GM19324 (cell line): ENCODE measurements around the gene E2F4.

Experiments used
- ATAC-seq: cut with Tn5 transposase; IDR thresholded peaks from one replicate; pipeline ENCODE4 v1.9.1; 2021; ENCODE audit warnings: mild to moderate bottlenecking, moderate library complexity; ENCODE audit not compliant: unreplicated experiment, low FRiP score

Gene E2F4

GRCh38 chr16:67230809-67231660, 39.1 kb downstream of the E2F4 start:
- no peak for ATAC-seq

- ATAC-seq = no peak
Measured at GRCh38 chr16:67233596-67233995, 41.6 kb downstream of the E2F4 start.

- no peak for ATAC-seq
Measured at GRCh38 chr16:67234180-67234597, 42.2 kb downstream of the E2F4 start.

- no peak for ATAC-seq
Measured at GRCh38 chr16:67235816-67236562, 44.0 kb downstream of the E2F4 start.

DNA sequence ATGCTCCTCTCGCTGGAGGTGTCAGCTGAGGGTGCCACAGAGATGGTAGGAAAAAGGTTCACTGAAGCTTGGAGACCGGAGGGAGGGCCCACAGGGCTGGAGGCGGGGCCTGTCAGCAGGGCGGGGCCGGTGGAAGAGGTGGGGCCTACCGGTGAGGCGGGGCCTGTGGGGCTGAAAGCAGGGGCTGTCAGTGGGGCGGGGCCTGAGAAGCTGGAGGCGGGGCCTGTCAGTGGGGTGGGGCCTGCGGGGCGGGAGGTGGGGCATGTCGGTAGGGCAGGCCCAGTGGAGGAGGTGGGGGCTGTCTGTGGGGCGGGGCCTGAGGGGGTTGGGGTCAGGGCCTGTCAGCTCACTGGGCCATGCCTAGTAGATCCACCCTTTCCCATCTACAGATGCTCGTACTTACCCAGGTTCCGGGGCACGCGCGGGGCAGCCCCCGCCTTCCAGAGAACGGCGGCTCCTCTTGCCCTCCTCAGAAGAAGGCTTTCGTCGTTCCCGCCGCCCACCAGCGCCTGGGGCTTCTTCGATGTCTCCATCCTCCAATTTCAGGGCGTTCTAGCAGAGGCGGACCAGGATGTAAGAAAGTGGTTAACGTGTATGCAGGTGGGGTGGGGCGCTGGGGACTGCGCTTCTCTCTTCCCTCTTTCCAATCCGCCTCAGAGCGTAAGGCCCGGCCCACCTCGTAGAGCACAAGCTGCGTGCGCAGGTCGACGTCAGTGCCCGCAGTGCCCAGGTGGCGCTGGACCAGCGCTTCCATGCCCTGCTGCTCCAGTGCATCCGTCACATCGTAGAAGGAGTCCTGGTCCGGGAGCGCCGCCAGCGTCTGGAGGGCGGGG, 44.8 kb downstream of the E2F4 start:
- ATAC-seq = no peak

- ATAC-seq = no peak
Measured at GRCh38 chr16:67237396-67238277, 45.7 kb downstream of the E2F4 start.

DNA sequence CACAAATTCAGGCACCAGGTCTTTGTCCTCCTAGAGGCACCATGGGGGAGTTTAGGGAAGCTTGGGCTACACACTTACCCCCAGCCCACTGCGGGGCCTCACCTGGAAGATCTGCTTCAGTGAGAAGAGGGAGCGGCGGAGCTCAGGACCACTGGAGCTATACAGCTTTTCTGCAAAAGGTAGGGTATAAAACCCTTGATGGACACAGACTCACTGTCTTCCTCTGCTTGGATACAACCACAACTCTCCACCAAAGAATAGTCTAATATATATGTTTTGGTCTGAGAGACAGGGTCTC, 46.3 kb downstream of the E2F4 start:
- ATAC-seq = no peak

GRCh38 chr16:67238806-67239470, 47.0 kb downstream of the E2F4 start:
- no peak for ATAC-seq

DNA sequence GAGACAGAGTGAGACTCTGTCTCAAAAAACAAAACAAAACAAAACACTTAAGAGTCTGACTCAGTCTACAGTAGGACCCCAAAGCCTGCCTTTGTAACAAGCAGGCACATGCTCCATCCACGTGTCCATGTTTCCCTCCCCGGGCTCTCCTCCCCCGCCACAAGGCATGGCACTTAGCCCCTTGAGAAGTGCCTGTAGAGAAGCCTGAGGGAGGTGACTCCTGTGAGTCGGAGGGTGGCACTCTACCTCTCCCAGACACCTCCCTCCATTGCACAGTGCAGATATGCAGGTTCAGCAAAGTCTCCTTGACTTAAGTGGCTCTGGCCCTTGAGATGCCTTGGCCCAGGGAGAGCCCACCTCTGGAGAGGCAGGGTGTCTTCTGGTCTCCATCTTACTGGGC, 48.6 kb downstream of the E2F4 start:
- ATAC-seq = no peak

- ATAC-seq = no peak
Measured at GRCh38 chr16:67241008-67241900, 49.3 kb downstream of the E2F4 start.

- no peak for ATAC-seq
Measured at GRCh38 chr16:67242138-67242730, 50.3 kb downstream of the E2F4 start.

DNA sequence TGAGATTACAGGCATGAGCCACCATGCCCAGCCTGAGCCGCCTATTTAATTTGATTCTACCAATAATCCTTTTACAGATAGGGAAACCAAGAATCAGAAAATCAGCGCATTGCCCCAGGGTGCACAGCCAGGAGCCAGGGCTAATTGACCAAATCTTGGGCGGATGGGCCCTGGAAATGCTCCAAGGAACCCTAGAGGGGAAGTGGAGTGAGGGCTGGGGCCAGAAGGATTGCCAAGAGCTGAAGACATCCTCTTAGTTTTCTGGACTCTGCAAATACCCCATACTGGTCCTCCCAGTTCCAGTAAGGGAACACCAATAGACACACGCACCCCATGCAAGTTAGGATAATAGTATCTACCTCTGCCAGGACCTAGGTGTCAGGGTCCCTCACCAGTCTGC, 51.5 kb downstream of the E2F4 start:
- ATAC-seq = no peak

GRCh38 chr16:67244387-67245185, 52.6 kb downstream of the E2F4 start:
- peak; percentile 32 for ATAC-seq

GRCh38 chr16:67245186-67245585, 53.2 kb downstream of the E2F4 start:
- ATAC-seq = no peak

GRCh38 chr16:67245674-67246080, 53.7 kb downstream of the E2F4 start:
- no peak for ATAC-seq

DNA sequence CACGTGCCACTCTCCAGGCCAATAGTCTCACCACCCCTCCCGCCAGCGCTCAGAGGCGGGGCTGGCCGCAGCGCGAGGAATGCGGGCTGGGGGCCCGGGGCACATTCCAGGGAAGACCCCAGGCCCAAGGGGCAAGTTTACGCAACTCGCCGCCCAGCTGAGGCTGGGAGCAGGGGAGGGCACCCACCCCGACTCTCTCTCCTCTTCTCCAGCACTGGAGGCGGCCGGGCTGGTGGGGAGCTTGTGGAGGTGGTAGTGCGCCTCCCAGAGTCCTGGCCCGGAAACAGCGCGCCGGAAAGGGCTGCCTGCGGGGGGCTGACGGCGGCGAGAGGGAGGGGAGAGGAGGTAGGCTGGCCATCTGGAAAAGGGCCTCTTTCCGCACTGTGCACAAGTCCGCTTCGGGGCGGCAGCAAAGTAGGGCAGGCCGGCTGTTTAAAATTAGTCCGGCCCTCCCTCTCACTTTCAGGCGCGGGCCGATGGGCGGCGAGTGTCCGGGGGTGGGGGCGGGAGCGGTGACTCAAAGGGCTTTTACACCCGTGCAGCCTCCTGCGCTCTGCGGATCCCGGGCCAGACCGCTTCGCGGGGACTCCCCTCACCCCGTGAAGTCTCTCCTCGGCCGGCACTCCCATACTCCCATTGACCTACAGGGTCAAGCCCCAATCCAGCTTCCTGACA, 54.3 kb downstream of the E2F4 start:
- ATAC-seq = peak; percentile 26

- peak; percentile 10 for ATAC-seq
Measured at GRCh38 chr16:67246756-67247191, 54.8 kb downstream of the E2F4 start.
